HG02588 (cell line): ENCODE measurements around the gene GPER1.

Experiments
- ATAC-seq: cut with Tn5 transposase; IDR thresholded peaks from one replicate; pipeline ENCODE4 v1.9.1; 2021; ENCODE audit warnings: mild to moderate bottlenecking, moderate library complexity; ENCODE audit not compliant: unreplicated experiment

The GPER1 gene

DNA sequence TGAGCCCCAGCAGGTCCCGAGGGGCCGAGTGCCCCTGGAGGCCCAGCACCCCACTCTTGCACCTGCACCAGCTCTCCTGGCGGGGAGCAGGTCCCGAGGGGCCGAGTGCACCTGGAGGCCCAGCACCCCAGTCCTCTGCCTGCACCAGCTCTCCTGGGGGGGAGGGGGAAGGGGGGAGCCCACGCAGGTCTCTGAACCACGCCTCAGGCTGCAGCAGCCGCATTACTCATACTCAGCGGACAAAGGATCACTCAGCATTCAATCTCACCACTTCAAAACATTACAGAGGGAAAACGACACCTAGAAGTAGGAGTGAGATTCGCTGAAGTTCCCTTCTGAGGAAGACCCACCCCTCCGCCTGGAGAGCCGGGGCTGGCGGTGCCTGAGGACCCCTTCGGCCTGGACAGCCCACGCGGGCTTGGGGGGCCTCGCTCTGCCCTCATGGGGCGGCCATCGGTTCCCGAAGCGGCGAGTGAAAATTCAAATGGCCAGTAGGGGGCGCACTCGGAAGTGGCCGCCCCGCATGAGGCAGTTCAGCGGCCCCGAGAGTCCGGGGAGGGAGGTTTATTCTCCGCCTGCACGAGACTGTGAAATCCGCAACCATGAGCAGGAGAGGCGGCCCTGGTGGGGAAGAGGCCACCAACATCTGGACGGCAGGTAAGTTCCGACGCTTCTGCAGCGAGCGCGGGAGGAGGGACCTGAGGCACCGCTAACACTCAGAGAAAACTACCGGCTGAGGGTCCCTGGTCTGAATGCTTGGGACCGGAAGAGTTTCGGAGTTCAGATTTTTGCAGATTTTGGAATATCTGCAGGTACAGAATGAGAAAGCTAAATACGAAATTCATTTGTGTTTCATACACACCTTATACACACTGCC is 1.1 kb upstream of the GPER1 start:
- ATAC-seq, result peak; percentile 73

DNA sequence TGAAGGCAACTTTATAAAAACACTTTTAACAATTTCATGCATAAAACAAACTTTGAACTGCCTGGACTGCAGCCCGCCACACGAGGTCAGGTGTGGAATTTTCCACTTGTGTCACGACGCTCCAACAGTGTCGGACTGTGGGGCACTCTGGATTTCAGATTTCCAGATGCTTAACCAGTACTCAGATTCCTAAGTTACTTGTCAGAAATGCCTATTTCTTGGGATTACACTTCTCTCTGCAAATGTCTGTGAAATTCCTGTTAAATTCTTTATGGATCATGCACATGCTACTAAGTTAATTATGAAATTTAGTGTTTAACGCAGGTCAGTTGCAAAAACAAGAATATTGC is 473 bp upstream of the GPER1 start:
- ATAC-seq, result no peak

DNA sequence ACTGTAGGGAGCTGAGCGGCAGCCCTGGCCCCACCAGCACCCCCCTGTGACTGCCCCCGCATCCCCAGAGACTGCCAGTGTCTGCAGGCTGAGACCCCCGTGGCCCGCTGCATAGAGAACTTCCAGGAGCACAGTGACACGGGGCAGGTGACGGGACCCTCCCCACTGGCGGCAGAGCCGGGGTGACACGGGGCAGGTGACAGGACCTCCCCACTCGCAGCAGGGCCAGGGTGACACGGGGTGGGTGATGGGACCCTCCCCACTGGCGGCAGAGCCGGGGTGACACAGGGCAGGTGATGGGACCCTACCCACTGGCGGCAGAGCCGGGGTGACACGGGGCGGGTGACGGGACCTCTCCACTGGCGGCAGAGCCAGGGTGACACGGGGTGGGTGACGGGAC is 2.3 kb downstream of the GPER1 start:
- ATAC-seq, result no peak

DNA sequence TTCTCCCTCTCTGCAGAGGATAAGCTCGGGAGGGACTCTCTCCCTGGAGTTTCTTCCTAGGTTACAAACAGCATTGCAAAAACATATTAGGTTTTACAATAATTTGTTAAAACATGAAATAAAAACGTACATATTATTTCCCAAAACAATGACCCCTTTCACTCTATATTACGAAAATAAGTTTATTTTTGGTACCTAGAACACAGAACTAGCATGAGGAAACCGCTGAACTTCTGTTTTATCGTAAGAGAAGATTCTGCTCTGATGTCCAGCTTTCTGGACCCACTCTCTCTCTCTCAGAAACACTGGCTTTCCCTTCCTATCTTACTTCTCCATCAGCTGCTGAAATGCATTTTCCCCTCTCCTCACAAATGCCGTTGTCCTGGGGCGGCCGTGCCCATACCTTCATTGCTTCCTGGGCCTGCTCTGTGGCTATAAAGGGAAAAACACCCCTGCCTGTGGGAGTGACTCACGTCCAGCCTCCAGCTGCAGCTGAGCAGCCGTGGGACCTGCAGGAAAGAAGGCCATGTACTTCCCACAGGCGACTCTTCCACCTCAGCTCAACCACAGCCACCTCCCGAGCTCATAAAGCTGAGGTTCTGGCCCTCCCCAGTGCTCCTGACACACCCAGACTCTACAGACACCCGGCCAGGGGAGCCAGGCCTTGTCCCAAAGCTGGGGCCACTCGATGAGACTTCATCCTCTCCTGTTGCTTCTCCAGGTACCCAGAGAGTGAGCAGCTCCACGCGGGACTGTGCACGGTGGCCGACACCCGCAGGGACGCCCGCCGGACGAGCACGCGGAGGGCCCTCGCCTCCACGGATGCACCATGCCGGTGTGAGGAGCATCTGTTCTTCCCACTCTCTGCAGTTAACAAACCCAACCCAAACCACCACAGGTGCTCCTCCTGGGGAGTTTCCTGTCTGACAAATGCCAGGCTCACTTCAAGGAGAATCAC is 3.1 kb downstream of the GPER1 start:
- ATAC-seq, result no peak

DNA sequence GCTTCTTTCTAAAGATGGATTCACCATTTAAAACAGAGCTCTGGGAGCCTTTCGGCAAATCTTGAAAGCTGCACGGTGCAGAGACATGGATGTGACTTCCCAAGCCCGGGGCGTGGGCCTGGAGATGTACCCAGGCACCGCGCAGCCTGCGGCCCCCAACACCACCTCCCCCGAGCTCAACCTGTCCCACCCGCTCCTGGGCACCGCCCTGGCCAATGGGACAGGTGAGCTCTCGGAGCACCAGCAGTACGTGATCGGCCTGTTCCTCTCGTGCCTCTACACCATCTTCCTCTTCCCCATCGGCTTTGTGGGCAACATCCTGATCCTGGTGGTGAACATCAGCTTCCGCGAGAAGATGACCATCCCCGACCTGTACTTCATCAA is 3.7 kb downstream of the GPER1 start:
- no peak for ATAC-seq

DNA sequence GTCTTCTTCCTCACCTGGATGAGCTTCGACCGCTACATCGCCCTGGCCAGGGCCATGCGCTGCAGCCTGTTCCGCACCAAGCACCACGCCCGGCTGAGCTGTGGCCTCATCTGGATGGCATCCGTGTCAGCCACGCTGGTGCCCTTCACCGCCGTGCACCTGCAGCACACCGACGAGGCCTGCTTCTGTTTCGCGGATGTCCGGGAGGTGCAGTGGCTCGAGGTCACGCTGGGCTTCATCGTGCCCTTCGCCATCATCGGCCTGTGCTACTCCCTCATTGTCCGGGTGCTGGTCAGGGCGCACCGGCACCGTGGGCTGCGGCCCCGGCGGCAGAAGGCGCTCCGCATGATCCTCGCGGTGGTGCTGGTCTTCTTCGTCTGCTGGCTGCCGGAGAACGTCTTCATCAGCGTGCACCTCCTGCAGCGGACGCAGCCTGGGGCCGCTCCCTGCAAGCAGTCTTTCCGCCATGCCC is 4.3 kb downstream of the GPER1 start:
- no peak for ATAC-seq

DNA sequence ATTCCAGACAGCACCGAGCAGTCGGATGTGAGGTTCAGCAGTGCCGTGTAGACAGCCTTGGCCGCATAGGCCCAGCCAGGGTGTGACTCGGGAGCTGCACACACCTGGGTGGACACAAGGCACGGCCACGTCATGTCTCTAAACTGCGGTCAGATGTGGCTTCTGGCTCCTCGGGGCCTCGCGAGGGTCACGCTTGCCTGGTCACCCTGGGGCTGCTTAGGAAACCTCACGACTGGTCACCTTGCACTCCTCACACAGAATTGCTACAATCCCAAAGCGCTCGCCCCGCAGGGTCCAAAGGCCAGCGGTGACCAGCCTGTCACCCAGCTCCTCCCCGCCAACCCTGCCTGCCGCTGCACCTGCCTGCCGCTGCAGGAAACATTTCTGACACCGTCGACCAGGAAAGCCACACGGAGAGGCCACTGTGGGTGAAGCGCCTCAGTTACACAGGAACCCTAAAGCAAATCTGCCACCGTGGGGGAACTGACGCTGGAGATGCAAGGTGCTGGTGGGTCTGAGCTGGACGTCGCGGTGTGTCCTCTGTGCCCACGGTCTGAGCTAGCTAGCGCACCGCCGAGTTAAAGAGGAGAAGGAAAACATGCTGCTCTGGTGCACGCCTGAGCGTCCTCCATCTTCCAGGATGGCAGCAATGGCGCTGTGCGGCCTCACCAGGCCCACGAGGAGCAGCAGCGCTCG is 5.0 kb downstream of the GPER1 start:
- ATAC-seq, result no peak

DNA sequence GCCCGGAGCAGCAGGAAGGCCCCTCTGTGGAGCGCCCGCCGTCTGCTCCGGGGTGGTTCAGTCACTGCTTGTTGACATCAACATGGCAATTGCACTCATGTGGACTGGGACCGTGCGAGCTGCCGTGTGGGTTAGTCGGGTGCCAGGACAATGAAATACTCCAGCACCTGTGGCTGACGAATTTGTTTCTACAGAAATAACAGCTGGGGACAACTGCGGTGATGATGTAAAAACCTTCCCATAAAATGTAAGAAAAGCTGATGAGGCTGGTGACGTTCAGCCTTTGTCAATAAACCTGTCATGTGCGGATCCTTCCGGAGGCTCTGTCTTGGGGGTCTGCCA is 5.6 kb downstream of the GPER1 start:
- no peak for ATAC-seq

DNA sequence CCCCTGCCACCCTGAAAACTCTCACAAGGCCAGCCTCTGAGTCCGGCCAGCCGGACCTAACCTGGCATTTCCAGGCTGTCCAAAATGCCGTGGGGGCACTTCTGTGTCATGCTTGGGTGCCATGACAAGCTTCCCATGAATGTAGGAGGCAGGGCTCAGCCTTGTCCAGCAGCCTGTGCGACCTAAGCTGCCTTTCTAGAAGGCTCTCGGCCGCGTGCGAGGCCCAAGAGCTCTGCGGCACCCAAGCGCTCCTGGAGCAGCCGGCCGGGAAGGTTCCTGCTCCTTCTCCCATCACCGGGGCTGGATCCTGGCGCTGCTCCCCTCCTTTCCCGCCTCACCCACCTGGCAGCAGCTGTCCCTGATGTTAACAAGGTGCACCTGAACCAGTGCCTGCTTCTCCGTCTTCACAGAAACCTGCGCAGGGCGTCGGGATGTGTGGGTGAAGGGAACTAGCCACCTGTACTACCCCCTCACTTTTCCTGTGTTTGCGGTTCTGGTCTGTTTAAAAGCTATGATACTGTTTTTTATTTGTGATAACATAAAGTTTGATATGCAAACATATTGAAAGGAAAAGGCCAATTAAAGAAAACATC is 6.1 kb downstream of the GPER1 start:
- ATAC-seq, result no peak

DNA sequence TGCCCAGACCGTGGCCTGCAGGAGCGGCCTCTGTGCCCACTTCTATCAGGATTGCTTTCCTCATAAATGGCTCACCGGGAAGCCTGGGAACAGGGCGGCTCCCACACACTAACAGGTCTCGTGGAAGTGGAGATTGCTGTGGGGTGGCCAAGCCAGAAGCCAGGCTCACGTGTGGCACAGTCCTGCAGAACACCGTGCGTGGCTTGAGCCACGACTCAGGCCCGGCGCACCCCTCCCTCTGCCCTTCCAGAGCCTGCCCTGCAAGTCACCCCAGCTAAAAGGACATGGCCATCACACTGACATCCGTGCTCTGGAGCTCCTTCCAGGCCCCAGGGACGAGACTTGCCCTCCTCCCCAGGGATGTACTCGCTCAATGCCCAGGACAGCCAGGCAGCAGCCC is 7.0 kb downstream of the GPER1 start:
- no peak for ATAC-seq

DNA sequence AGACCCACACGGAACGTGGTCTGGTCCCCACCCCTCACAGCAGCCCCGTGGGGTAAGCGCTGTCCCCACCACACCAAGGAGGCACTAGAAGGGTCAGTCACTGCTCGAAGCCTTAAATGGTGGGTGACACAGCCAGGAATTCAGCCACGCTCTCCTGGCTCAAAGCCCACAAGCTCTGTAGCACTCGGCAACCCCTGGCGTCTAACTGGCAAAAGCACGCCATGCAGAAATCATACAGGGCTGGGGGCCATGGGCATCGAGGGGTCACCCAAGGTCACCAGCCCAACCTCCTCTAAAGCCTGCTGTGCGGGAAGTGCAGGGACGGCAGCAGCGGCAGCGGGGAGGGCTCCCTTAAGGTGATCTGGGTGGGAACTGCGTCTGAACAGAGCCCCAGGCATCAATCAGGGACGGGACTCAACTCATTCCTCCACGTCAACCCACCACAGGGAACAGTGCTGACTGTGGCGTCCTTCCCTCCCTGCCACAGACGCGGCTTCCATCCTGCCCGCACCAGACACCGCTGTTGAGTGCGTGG is 7.8 kb downstream of the GPER1 start:
- no peak for ATAC-seq

DNA sequence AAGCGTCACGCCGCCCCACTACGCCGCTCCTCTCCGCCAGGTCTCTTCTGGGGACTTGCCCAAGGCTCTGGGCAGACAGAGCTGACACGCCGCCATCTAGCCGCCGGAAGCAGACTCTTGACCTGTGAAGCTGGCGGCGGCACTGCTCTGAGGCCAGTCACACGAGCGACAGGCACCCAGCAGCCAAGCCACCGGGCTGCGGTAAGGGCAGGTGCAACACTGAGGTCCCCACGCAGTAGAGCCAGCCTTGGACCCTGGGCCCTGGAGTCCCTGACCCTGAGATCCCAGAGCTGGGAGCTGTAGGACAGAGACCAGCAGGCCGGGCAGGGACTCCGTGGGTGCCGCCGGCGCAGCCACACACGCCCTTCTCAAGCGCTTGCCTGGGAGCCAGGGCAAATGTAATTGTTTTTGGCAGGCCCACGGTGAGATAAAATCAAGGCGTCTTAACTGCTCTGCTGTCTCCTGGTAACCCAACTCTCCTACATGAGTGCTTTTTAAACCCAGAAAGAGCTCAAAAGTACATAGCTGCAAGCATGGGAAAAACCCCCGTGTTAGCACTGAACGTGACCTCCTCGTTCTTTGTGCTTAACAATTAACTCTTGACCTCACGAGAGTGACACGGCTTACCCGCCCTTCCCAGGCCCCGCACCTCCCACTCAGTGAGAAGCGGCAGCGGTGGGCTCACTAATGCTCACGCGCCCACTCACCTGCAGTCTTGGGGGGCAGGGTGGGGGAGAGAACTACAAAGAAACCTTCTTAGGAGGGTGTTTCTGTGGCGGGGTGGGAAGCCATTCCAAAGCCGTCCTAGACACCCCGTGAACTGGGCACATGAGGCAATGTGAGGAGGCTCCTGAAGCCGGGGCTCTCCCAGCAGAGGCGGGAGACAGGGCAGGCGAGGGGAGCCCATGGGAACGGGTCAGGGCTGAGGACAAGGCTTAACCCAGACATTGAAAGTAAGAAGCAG is 8.5 kb downstream of the GPER1 start:
- ATAC-seq, result no peak

DNA sequence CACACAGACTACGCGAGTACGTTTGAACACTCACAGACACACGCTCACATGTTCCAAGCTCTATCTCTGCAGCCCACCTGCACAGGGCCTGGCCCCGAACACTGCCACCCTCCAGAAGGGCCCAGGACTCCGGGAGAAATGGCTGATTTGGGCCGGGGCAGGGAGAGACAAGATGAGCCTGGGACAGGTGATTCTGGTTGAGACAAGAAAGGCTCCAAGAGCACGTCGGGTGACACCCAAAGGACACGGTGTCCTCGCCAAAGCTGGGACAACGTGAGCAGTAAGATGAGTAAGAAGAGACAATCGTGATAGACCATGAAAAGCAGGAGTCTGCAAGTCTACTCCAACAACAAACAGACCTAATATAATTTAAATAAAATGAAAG is 9.2 kb downstream of the GPER1 start:
- ATAC-seq, result no peak

DNA sequence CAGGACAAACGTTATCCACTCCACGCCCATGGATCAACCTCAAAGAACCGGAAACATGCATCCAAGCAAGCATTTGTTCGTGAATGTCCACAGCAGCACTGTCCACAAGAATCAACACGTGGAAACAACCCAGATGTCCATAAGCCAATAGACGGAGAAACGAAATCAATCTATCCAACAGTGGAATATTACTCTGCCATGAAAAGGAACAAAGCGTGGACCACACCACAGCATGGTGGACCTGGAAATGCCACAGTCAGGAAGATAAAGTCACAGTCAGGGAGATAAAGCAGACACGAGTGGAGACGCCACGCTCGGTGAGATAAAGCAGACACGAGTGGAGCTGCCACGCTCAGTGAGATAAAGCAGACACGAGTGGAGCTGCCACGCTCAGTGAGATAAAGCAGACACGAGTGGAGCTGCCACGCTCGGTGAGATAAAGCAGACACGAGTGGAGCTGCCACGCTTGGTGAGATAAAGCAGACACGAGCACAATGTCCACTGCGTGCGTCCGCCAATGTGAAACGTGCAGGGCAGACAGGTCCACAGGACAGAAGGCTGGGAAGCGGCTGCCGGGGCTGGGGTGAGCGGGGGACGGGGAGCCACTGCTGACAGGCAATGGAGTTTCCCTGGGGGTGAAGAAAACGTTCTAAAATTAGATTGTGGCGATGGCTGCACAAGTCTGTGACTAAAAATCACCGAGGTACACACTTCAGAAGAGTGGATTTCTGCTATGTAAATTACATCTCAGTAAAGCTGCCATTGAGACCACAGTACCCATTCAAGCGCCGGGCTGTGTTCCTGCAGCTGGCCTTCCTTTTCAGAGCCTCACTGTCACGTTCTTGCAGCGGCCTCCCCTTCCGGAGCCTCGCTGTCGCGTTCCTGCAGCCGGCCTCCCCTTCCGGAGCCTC is 10.6 kb downstream of the GPER1 start:
- no peak for ATAC-seq

DNA sequence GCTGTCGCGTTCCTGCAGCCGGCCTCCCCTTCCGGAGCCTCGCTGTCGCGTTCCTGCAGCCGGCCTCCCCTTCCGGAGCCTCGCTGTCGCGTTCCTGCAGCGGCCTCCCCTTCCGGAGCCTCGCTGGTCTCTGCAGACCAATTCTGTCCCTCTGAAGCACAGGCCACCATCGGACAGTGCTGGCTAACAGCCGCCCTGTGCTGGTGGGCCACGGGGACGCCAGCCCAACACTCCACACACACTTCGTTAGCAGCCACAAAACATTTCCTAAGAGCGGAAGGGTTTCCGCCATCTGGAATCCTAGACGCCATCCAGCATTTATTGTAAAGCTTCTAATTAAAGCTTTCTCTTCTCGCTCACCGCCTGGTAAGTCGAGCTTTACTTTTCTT is 11.2 kb downstream of the GPER1 start:
- no peak for ATAC-seq

DNA sequence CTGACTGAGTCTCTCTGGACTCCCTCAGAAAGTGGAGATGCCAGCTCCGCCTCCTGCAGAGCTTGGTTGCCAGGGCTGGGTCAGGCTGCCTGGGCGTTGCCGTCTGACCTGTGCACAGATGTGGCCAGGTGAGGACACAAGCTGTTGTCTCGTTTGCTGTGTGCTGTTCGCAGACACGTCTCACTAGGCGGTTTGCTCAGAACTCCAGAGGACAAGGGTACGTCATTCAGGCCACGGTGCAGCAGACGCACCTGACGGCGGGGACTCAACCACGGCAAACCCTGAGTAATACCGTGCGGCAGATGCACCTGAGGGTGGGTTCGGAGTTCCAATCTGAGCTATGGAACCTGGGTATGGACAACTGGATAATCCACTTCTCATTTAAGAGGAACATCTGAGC is 11.7 kb downstream of the GPER1 start:
- no peak for ATAC-seq

DNA sequence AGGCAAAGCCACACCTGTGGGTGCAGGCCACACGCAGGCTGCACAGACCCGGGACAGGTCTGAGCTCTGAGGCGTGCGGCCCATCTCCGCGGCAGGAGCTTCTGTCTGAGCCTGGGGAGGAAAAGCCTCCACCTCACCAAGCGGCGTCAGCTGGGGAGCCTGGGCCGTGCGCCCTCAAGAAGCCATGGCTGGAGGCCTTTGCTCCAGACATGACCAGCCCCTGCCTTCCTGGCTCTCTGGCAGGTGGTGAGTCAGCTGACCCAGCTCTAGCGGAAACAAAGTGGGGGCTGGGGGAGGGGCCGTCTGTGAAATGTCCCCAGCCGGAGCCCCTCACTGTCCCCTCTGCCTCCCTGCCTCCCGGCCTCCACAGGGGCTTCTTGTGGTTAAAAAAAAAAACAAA is 12.5 kb downstream of the GPER1 start:
- no peak for ATAC-seq

DNA sequence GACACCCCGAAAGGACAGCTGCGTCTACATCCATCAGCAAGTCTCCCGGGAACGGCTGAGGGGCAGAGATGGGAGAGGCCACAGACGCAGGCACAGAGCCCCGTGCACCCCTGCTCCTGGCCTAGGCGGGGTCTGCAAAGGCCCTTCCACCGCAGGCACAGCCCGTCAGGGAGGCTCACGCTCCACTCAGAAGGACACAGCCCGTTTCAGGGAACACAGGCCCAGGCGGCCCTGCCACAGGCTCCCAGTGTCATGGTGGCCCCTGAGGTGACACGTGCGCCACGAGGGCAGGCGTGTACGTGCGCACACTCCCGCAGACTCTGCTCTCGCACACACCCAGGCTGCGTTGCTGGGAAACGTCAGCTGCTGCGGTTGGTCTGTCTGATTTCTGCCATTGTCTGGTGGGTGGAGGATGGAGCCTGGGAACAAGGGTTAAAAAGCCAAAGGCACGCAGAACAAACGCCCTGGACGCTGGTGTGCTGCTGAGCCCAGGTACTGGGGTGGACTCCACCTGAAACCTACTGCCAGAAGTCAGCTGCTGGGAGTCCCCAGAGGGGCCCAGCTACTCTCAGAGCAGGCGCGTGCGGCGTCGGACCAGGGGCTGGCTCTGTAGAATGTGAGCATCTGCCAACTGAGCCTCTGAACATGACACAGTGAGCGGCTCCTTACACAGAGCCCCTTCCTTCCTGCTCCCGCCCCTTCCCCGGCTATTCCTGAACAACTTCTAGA is 13.1 kb downstream of the GPER1 start:
- no peak for ATAC-seq
